Epithelial cell of proximal tubule (primary cell): Measurements from ENCODE around the gene TANGO6. TPM values are rescaled to one million over a fixed set of nuclear protein-coding genes. Genes with fewer than 3 reads are reported as not detected.

Experiments used
- DNase-seq: peaks from one replicate; pipeline ENCODE4 v3.0.0-alpha.2; 2011; ENCODE audit warnings: low read depth
- H3K4me3 ChIP-seq: 2 replicates; pipeline ENCODE4 v1.5.1; 2011; ENCODE audit warnings: low read depth, mild to moderate bottlenecking, low read length
- CTCF ChIP-seq: conservative IDR thresholded peaks from 2 replicates; pipeline ENCODE4 v1.5.1; 2012; ENCODE audit warnings: low read depth, mild to moderate bottlenecking, low read length
- total RNA-seq: library from RNA; depleted of rRNA; stranded (reverse); fragments of >200 nt; gene quantifications from 2 replicates; pipeline ENCODE4 v1.2.3, GENCODE V29; 2015

The TANGO6 gene
- 20.0 and 30.9 TPM in 2 replicates for total RNA-seq

GRCh38 chr16:68843482-68844210, at the start of gene TANGO6:
TANGO6 (plus strand) TSS chr16:68843531; CDS start chr16:68843618, 87 bp downstream.
- no peak for DNase-seq
- H3K4me3 ChIP-seq: peak within 1 kb of the TSS; percentile 97
- TF ChIP-seq CTCF: peak; percentile 21

GRCh38 chr16:68798398-68798797, 44.9 kb upstream of the TANGO6 start:
- no peak for TF ChIP-seq CTCF
- no peak for DNase-seq
- no peak overlapping the region for H3K4me3 ChIP-seq

GRCh38 chr16:68800257-68800875, 43.0 kb upstream of the TANGO6 start:
- no peak for DNase-seq
- no peak overlapping the region for H3K4me3 ChIP-seq
- peak; percentile 92 for TF ChIP-seq CTCF

GRCh38 chr16:68802190-68802589, 41.1 kb upstream of the TANGO6 start:
- no peak overlapping the region for H3K4me3 ChIP-seq
- DNase-seq: no peak
- no peak for TF ChIP-seq CTCF

- TF ChIP-seq CTCF: no peak
- no peak for DNase-seq
Observed at GRCh38 chr16:68806422-68806821, 36.9 kb upstream of the TANGO6 start.

GRCh38 chr16:68806981-68807380, 36.4 kb upstream of the TANGO6 start:
- DNase-seq: no peak
- TF ChIP-seq CTCF: no peak
- H3K4me3 ChIP-seq: no peak overlapping the region

More at GRCh38 chr16:68806422-68806821, 36.9 kb upstream of the TANGO6 start:
- H3K4me3 ChIP-seq: no peak overlapping the region

- DNase-seq: no peak
- TF ChIP-seq CTCF: no peak
- H3K4me3 ChIP-seq: no peak overlapping the region
Observed at GRCh38 chr16:68814516-68814915, 28.8 kb upstream of the TANGO6 start.
